Epithelial cell of esophagus (primary cell): ENCODE data around the gene EFTUD2.

Experiments
- DNase-seq: peaks from one replicate; pipeline ENCODE4 v3.0.0; 2010; ENCODE audit warnings: low read depth
- H3K4me3 ChIP-seq: 2 replicates; pipeline ENCODE4 v1.5.1; 2011; ENCODE audit warnings: mild to moderate bottlenecking, low read length, control low read depth
- TF ChIP-seq, protein P1 (sequence below): IDR thresholded peaks from 2 replicates; pipeline ENCODE4 v1.5.1; 2011; ENCODE audit warnings: low read depth, mild to moderate bottlenecking, low read length, control low read depth, inconsistent platforms; ENCODE audit not compliant: insufficient read depth; ENCODE audit errors: missing control alignments

EFTUD2 gene

DNA sequence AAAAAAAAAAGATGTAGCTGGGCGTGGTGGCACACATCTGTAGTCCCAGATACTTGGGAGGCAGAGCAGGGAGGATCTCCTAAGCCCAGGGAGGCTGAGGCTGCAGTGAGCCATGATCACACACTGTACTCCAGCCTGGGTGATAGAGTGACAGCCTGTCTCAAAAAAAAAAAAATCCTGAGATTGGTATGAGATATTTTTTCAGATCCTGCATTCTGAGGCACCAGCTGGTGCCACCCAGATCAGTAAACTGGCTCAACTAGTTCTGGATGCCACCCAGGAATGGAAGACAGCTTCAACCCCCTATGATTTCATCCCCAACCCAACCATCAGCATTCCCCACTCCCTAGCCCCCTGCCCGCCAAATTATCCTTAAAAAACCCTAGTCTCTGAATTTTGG, 62.0 kb downstream of the EFTUD2 start:
- DNase-seq = peak; percentile 21

DNA sequence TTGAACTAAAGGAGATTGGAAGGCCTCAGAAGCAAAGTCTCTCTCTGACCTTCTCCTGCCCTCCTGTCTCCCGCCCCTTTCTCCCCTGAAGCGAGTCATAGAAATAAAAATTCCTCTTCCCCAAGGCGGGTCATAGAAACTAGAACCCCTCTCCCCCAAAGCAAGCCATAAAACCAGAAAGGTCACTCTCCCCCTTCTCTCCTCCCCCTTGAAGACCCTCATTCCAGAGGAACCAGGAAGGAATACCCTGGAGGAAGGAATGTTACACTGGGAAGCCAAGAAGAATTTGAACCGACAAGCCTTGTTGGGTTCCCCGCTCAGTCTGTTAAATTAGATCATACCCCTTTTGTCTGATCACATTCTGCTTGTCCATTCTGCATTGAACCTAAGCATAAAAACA, 66.4 kb downstream of the EFTUD2 start:
- H3K4me3 ChIP-seq = no peak overlapping the region
- DNase-seq = no peak
- TF ChIP-seq, protein P1, sequence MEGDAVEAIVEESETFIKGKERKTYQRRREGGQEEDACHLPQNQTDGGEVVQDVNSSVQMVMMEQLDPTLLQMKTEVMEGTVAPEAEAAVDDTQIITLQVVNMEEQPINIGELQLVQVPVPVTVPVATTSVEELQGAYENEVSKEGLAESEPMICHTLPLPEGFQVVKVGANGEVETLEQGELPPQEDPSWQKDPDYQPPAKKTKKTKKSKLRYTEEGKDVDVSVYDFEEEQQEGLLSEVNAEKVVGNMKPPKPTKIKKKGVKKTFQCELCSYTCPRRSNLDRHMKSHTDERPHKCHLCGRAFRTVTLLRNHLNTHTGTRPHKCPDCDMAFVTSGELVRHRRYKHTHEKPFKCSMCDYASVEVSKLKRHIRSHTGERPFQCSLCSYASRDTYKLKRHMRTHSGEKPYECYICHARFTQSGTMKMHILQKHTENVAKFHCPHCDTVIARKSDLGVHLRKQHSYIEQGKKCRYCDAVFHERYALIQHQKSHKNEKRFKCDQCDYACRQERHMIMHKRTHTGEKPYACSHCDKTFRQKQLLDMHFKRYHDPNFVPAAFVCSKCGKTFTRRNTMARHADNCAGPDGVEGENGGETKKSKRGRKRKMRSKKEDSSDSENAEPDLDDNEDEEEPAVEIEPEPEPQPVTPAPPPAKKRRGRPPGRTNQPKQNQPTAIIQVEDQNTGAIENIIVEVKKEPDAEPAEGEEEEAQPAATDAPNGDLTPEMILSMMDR = no peak

More for the DNA sequence above, 62.0 kb downstream of the EFTUD2 start:
- H3K4me3 ChIP-seq = no peak overlapping the region
- TF ChIP-seq, protein P1 = no peak

DNA sequence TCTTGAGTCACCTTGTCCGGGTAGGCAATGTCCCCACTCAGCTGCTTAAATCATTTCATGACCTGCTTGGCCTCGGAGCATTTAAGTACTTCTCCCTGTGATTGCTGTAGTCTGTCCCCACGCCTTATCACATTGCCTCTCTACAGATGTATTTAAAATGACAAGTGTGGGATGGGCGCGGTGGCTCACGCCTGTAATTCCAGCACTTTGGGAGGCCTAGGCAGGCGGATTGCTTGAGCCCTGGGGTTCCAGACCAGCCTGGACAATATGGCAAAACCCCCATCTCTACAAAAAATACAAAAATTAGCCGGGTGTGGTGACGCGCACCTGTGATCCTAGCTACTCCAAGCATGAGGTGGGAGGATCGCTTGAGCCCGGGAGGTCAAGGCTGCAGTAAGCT, 67.9 kb downstream of the EFTUD2 start:
- no peak for DNase-seq
- no peak overlapping the region for H3K4me3 ChIP-seq
- TF ChIP-seq, protein P1 = no peak

DNA sequence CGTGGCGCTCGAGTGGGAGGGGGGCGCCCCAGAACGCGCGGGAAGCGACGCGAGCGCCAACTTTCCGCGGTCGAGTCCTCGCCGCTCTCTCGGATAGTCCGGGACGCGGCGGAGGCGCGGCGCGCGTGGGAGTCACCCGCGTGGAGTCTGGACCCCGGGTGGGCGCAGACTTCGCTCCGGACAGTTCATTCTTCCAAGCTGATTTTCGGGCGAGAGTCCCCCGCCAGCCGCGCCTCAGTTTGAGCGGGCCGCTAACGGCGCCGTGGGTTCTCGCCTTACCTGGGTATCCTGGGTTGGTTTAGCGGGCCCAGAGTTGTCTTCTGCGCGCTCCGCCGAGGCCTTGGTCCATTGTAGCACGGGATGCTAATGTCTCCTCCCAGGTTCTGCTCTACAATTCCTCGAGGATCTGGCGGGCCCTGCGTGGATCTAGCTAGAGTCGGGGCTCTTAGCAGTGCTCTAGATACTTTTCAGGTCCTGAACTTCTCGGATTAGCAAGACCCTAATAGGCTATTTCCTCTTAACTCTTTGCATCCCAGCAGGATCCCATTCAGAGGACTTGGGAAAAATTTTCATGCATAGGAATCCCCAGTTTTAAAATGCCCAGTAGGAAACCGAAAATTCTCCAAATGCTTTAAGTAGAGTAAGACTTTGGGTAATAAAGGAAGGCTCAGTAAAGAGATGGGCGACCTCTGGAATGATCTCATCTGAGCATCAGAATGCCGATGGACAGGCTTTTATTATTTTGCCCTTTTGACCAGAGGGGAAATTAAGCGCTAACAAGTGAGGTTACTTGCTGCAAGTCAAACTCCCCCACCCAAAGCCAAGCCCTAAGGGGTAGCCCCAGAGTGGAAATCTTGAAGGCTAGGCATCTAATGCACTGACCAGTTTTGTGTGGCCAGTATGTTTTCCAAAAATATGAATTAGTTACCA, 68.6 kb downstream of the EFTUD2 start:
- H3K4me3 ChIP-seq = peak overlapping the region; percentile 66
- peak; percentile 45 for DNase-seq
- TF ChIP-seq, protein P1 = no peak

DNA sequence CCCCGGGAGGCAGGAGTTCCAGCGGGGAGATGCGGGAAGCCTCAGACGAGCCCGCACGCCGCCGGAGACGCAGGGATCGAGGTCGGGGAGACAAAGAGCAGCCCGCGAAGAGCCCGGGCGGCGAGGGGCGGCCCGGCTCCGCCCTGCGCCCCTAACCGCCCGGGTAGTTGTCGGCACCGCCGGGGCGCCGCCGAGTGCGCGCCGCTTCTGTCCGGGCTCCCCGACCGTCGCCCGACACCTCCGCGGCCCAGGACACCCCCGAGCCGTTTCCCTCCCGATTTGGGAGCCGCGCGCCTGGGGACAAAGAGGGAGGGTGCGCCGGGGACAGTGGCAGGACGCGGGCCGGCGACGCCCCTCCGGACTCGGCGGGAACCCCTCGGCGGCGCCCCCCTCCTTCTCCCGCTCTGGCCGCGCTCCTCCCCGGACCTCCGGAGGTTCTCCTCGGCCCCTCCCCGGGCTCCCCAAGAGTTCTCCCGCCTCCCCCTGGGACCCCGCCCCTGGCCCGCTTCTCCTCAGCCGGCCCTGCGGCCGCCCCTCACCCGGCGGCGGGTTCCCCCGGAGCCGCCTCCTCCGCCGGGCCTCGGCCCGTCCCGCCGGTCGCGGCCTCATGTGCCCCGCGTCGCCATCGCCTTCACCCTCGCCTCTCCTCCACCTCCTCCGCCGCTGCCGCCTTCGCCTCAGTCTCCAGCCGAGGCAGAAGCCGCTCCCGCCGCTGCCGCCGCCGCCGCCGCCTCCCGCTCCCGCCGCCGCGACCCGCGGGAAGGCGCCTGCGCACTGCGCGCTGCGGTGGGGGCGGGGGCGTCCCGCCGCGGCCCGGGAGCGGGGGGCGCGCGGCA, 69.5 kb downstream of the EFTUD2 start, which contains the start of gene GJC1:
Gene GJC1, minus strand, starts transcription at position 765 of the 836 bp plus-strand sequence. CDS start 24,470 bp downstream, outside the sequence.
- peak; percentile 37 for DNase-seq
- H3K4me3 ChIP-seq = peak within 1 kb of the TSS; percentile 66

DNA sequence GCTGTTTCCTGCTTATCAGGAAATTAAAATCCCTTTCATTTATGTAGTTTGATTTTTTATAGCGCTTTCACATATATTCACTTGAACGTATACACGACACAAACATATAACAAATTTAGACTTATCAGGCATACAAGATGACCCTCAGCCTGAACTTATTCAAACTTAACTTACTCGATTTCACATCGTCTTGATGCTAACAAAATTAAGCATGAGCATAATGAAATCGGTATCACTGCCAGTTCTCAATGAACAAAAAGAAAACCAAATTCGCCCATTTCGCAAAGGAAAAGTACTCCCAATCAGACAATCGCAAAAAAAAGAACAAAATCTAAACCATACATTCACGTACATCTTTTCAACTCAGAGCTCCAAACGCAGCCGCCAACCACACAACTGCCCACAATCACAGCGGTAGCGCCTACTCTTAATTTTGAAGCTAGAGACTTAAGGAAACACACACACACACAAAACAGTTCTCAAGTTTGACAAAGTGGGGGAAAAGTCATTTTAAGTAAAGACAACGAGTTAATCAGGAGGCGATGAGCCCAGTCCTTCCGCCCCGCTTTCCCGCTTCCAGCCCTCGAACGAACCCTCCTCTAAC, 70.2 kb downstream of the EFTUD2 start:
- H3K4me3 ChIP-seq = peak overlapping the region; percentile 66
- TF ChIP-seq, protein P1 = no peak
- DNase-seq = no peak

More for the DNA sequence above, 69.5 kb downstream of the EFTUD2 start, which contains the start of gene GJC1:
- TF ChIP-seq, protein P1 = no peak
